Measurements from ENCODE around the gene MMEL1. TPM values are rescaled to one million over a fixed set of nuclear protein-coding genes. Genes with fewer than 3 reads are reported as not detected.
A peak's percentile ranks its signal among the peaks of the same experiment; 100 is the strongest.

The MMEL1 gene
- total RNA-seq, 2 experiments from 2014 or later: 0.67 to 1.8 TPM

DNA sequence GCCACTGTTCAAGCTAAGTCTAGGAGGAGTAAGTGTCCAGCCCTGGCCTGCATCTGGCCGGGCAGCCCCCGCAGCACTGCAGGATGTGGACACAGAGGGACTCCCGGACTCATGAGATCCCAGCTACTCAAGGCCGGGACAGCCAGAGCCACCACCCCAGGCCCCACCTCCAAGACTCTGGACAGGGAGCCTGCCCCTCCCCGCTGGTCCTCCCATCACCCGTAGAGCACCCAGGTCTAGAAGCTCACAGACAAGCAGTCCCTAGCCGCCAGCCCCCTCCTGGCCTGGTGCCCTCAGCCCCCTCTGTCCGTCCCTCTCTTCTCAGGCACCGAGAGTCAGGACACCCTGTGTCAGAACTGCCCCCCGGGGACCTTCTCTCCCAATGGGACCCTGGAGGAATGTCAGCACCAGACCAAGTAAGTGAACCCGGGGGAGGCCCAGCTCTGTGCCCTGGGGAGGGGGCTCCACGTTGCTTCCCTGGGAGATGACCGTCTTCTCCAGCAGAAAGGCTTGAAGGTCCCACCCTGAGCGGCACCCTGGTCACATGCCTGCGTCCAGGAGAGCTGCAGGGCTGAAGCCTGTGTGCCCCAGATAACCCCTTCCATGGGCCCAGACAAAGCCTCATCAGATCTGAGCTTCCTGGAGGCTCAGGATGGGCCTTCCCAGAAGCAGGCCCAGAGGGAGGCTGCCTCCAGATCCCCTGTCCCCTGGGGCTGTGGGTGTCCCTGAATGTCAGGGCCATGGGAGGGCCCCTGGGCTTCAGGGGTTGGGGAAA lies 72.3 kb downstream of the MMEL1 start:
- no peak for DNase-seq
- H3K9me3 Mint-ChIP-seq: no peaks in the 10 kb centered on the region
- ChIA-PET CTCF (interaction anchor here (1.4 to 2.0 kb wide), 3 partner anchors 17 to 34 kb away, joined by 4 to 20 read pairs (median 15); partner anchors contain the start of genes PANK4 and PRXL2B), POLR2A (interaction anchor here (1.9 to 2.8 kb wide), 3 partner anchors 12 to 25 kb away, joined by 9 to 23 read pairs (median 10); no protein-coding TSS in a partner anchor)
- peaks cover 39% of the 10 kb centered on the region for H3K36me3 Mint-ChIP-seq (ENCODE audit: low read depth)
- no peaks in the 10 kb centered on the region for H3K27me3 ChIP-seq (ENCODE audit: control insufficient read depth in 1 of 2, insufficient read depth in 2 of 2, low read length in 2 of 2)
- H3K27ac Mint-ChIP-seq: peak overlapping the region; percentile 76
- no peaks in the 10 kb centered on the region for H3K27me3 Mint-ChIP-seq
- no peak for ATAC-seq (ENCODE audit: poor library complexity)
- intact Hi-C loops (cut with DNase I, micrococcal nuclease): no loop called here
- H3K36me3 ChIP-seq (ENCODE audit: insufficient read depth, low read length): peaks cover 60% of the 10 kb centered on the region
- no peak overlapping the region for H3K4me3 Mint-ChIP-seq
- no peaks in the 10 kb centered on the region for H3K9me3 ChIP-seq (ENCODE audit: control insufficient read depth in 1 of 2, insufficient read depth in 1 of 2, low read length in 2 of 2)
- TF ChIP-seq, protein P1, sequence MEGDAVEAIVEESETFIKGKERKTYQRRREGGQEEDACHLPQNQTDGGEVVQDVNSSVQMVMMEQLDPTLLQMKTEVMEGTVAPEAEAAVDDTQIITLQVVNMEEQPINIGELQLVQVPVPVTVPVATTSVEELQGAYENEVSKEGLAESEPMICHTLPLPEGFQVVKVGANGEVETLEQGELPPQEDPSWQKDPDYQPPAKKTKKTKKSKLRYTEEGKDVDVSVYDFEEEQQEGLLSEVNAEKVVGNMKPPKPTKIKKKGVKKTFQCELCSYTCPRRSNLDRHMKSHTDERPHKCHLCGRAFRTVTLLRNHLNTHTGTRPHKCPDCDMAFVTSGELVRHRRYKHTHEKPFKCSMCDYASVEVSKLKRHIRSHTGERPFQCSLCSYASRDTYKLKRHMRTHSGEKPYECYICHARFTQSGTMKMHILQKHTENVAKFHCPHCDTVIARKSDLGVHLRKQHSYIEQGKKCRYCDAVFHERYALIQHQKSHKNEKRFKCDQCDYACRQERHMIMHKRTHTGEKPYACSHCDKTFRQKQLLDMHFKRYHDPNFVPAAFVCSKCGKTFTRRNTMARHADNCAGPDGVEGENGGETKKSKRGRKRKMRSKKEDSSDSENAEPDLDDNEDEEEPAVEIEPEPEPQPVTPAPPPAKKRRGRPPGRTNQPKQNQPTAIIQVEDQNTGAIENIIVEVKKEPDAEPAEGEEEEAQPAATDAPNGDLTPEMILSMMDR (IDR thresholded peaks at IDR 0.05): no peak
- H3K4me1 Mint-ChIP-seq (ENCODE audit: low read depth): peaks cover 24% of the 10 kb centered on the region
- H3K4me3 ChIP-seq (ENCODE audit: low read length): no peak overlapping the region
- H3K27ac ChIP-seq (ENCODE audit: low read depth in 1 of 2, low read length in 2 of 2): no peak overlapping the region
- peaks cover 54% of the 10 kb centered on the region for H3K4me1 ChIP-seq (ENCODE audit: insufficient read depth, low read length)

DNA sequence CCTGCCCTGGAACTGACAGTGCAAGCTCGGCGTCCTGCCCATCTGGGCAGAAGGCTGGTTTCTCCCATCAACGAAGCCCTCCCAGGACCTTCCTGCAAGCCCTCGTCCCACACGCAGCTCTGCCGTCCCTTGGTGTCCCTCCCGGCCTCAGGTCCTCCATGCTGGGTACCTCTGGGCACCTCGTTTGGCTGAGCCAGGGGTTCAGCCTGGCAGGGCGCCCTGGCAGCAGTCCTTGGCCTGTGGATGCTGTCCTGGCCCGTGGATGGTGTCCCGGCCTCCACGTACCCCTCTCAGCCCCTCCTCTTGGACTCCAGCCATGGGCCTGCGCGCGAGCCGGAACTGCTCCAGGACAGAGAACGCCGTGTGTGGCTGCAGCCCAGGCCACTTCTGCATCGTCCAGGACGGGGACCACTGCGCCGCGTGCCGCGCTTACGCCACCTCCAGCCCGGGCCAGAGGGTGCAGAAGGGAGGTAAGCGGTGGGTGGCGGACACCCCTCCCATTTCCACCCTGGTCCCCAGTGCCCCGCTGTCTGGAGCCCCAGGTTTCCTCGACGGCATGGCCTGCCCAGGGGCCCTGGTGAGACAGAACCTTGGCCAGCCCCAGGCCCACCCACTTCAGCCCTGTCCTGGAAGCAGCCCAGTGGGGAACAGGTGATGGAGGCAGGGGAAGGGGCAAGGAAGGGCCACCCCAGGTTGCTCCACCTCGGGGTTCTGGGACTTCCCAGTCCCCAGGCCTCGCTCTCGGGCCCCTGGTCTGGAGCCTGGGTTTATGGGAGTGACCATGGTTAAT lies 73.1 kb downstream of the MMEL1 start:
- Mint-ChIP-seq H3K27me3 (no peaks in the 10 kb centered on the region), H3K4me3 (no peak overlapping the region), H3K9me3 (no peaks in the 10 kb centered on the region), H3K27ac (no peak overlapping the region), H3K4me1 (ENCODE audit: low read depth) (peaks cover 30% of the 10 kb centered on the region), H3K36me3 (ENCODE audit: low read depth) (peaks cover 40% of the 10 kb centered on the region)
- intact Hi-C loops (cut with DNase I, micrococcal nuclease): no loop called here
- peaks cover 62% of the 10 kb centered on the region for H3K4me1 ChIP-seq (ENCODE audit: insufficient read depth, low read length)
- peaks cover 60% of the 10 kb centered on the region for H3K36me3 ChIP-seq (ENCODE audit: insufficient read depth, low read length)
- ChIA-PET POLR2A (interaction anchor here (2.8 to 5.7 kb wide), 2 partner anchors 25 to 26 kb away, joined by 23 to 133 read pairs; partner anchors contain the start of gene PRXL2B), CTCF (no interaction called here)
- no peaks in the 10 kb centered on the region for H3K9me3 ChIP-seq (ENCODE audit: control insufficient read depth in 1 of 2, insufficient read depth in 1 of 2, low read length in 2 of 2)
- TF ChIP-seq, protein P1 (IDR thresholded peaks at IDR 0.05): no peak
- H3K4me3 ChIP-seq (ENCODE audit: low read length): no peak overlapping the region
- no peaks in the 10 kb centered on the region for H3K27me3 ChIP-seq (ENCODE audit: control insufficient read depth in 1 of 2, insufficient read depth in 2 of 2, low read length in 2 of 2)
- peak overlapping the region in 1 of 2 donors; percentile 17 for H3K27ac ChIP-seq (ENCODE audit: low read depth in 1 of 2, low read length in 2 of 2)
- DNase-seq (no peak), ATAC-seq (ENCODE audit: poor library complexity) (no peak)

DNA sequence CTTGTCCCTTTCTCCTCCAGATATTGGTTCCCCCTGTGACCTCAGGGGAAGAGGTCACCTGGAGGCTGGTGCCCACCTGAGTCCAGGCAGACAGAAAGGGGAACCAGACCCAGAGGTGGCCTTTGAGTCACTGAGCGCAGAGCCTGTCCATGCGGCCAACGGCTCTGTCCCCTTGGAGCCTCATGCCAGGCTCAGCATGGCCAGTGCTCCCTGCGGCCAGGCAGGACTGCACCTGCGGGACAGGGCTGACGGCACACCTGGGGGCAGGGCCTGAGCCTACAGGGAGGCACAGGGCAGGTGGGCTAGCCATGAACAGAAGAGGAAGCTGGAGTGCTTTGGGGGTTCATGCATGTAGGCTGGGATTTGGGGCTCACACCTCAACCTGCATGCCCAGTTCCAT lies 74.0 kb downstream of the MMEL1 start:
- ChIA-PET CTCF (interaction anchor here (1.3 kb wide), 1 partner anchor 26 kb away, joined by 4 read pairs; no protein-coding TSS in a partner anchor), POLR2A (interaction anchor here (5.7 kb wide), 1 partner anchor 27 kb away, joined by 133 read pairs; the partner anchor contains the start of gene PRXL2B)

More for the DNA sequence above, 74.0 kb downstream of the MMEL1 start:
- no peaks in the 10 kb centered on the region for H3K9me3 ChIP-seq (ENCODE audit: control insufficient read depth in 1 of 2, insufficient read depth in 1 of 2, low read length in 2 of 2)
- Mint-ChIP-seq H3K4me1 (ENCODE audit: low read depth) (peaks cover 38% of the 10 kb centered on the region), H3K27ac (peak overlapping the region; percentile 98), H3K4me3 (peak overlapping the region; percentile 78), H3K9me3 (no peaks in the 10 kb centered on the region), H3K36me3 (ENCODE audit: low read depth) (peaks cover 40% of the 10 kb centered on the region), H3K27me3 (no peaks in the 10 kb centered on the region)
- intact Hi-C loops (cut with DNase I, micrococcal nuclease): no loop called here
- no peak overlapping the region for H3K4me3 ChIP-seq (ENCODE audit: low read length)
- DNase-seq: no peak
- H3K36me3 ChIP-seq (ENCODE audit: insufficient read depth, low read length): peaks cover 60% of the 10 kb centered on the region
- TF ChIP-seq, protein P1 (IDR thresholded peaks at IDR 0.05): no peak
- H3K27me3 ChIP-seq (ENCODE audit: control insufficient read depth in 1 of 2, insufficient read depth in 2 of 2, low read length in 2 of 2): no peaks in the 10 kb centered on the region
- H3K4me1 ChIP-seq (ENCODE audit: insufficient read depth, low read length): peaks cover 68% of the 10 kb centered on the region
- H3K27ac ChIP-seq (ENCODE audit: low read depth in 1 of 2, low read length in 2 of 2): peak overlapping the region in 1 of 2 donors; percentile 96
- ATAC-seq (ENCODE audit: poor library complexity): no peak
